Measurements from ENCODE around the gene SPATS2. TPM values are rescaled to one million over a fixed set of nuclear protein-coding genes. Genes with fewer than 3 reads are reported as not detected.

Gene SPATS2
- total and polyA plus RNA-seq, 2 of the 4 experiments (the other 2 are of a cell fraction) = 50.6 to 63.3 TPM

DNA sequence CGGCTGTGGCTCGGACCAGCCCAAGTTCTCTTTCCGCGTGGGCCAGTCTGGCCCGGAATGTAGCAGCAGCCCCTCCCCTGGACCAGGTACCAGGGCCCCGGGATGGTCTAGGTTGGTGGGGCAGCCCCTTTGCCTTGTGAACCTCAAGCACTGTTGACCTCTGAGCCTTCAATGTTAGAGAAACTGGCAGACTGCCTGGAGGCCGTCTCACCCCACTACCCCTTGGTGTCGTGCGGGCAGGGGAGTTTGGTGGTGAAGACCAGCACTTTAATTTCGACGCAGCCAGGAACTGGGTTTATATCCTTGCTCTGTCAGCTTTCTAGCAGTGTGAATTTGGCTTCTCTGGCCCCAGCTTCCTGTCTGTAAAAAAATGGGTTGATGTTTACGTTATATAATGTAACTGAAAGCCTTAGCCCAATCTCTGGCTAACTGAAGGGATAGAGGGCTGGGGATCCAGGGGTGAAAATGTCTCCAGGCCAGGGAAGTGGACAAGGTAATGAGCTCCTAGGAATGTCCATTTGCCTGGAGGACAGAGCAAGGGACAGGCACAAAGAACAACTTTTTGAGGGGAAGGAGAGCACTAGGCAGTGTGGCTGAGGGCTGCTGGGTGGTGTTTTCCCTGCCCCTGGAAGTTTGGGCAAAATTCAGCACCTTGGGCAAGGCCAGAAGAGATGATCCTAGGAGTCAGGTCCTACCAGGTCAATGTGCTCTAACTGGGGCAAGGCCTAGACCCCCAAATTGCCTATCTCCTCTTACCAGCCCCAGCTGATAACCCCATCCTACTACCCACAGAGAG lies 189.3 kb downstream of the SPATS2 start:
- dilution Hi-C loops (cut with HindIII; ENCODE audit: low sequenced_read_pairs, unreplicated experiment) = no loop called here
- TF ChIP-seq RAD21 (IDR thresholded peaks at IDR 0.05; ENCODE audit: low read length) = no peak
- TF ChIP-seq, protein P1, sequence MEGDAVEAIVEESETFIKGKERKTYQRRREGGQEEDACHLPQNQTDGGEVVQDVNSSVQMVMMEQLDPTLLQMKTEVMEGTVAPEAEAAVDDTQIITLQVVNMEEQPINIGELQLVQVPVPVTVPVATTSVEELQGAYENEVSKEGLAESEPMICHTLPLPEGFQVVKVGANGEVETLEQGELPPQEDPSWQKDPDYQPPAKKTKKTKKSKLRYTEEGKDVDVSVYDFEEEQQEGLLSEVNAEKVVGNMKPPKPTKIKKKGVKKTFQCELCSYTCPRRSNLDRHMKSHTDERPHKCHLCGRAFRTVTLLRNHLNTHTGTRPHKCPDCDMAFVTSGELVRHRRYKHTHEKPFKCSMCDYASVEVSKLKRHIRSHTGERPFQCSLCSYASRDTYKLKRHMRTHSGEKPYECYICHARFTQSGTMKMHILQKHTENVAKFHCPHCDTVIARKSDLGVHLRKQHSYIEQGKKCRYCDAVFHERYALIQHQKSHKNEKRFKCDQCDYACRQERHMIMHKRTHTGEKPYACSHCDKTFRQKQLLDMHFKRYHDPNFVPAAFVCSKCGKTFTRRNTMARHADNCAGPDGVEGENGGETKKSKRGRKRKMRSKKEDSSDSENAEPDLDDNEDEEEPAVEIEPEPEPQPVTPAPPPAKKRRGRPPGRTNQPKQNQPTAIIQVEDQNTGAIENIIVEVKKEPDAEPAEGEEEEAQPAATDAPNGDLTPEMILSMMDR (conservative IDR thresholded peaks at IDR 0.05; ENCODE audit: low read depth, low read length) = no peak
- TF ChIP-seq RFX5 (IDR thresholded peaks at IDR 0.05; ENCODE audit: low read depth, low read length) = no peak
- no peak for TF ChIP-seq CEBPB (IDR thresholded peaks at IDR 0.05; ENCODE audit: low read depth, low read length)
- no peak for TF ChIP-seq NFE2L2 (IDR thresholded peaks at IDR 0.05; ENCODE audit: low read depth, low read length)
- TF ChIP-seq FOS (IDR thresholded peaks at IDR 0.05; ENCODE audit: low read depth, low read length) = no peak
- no peak for TF ChIP-seq MXI1 (IDR thresholded peaks at IDR 0.05; ENCODE audit: borderline replicate concordance, low read depth, low read length)
- TF ChIP-seq MAZ (IDR thresholded peaks at IDR 0.05; ENCODE audit: borderline replicate concordance, low read depth, low read length) = no peak
- TF ChIP-seq BHLHE40 (IDR thresholded peaks at IDR 0.05; ENCODE audit: low read depth, low read length) = no peak
- TF ChIP-seq POLR2A (IDR thresholded peaks at IDR 0.05; ENCODE audit: low read depth, low read length) = no peak
- TF ChIP-seq RCOR1 (IDR thresholded peaks at IDR 0.05; ENCODE audit: insufficient replicate concordance, low read length) = no peak
- TF ChIP-seq, protein P2, sequence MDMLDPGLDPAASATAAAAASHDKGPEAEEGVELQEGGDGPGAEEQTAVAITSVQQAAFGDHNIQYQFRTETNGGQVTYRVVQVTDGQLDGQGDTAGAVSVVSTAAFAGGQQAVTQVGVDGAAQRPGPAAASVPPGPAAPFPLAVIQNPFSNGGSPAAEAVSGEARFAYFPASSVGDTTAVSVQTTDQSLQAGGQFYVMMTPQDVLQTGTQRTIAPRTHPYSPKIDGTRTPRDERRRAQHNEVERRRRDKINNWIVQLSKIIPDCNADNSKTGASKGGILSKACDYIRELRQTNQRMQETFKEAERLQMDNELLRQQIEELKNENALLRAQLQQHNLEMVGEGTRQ (IDR thresholded peaks at IDR 0.05; ENCODE audit: low read depth, low read length) = no peak
- TF ChIP-seq MAFK (IDR thresholded peaks at IDR 0.05; ENCODE audit: low read depth, low read length) = no peak
- TF ChIP-seq CHD1 (IDR thresholded peaks at IDR 0.05; ENCODE audit: low read depth, low read length) = no peak
- TF ChIP-seq ELK1 (IDR thresholded peaks at IDR 0.05; ENCODE audit: borderline replicate concordance, low read depth, low read length) = no peak
- TF ChIP-seq SMC3 (IDR thresholded peaks at IDR 0.05; ENCODE audit: low read depth, low read length) = no peak
- in situ Hi-C loops (cut with MboI; ENCODE audit: low sequenced_read_pairs) = no loop called here
- ChIA-PET CTCF (no interaction called here), POLR2A (ENCODE audit: unreplicated experiment) (no interaction called here)
- Histone ChIP-seq H3K9me1 (ENCODE audit: insufficient read depth, low read length) (no peaks in the 10 kb centered on the region), H2BK5ac (ENCODE audit: low read depth, low read length, poor library complexity, severe bottlenecking) (no peak overlapping the region), H3K27me3 (ENCODE audit: control insufficient read depth, insufficient read depth, low read length) (peaks cover 15% of the 10 kb centered on the region), H3K4me1 (ENCODE audit: control insufficient read depth, insufficient read depth, low read length) (no peaks in the 10 kb centered on the region), H3K9me3 (ENCODE audit: control insufficient read depth, insufficient read depth, low read length) (no peaks in the 10 kb centered on the region), H2BK15ac (ENCODE audit: low read depth, low read length) (no peak overlapping the region), H3K4me2 (ENCODE audit: low read depth, low read length) (no peak overlapping the region), H4K8ac (ENCODE audit: low read depth in 2 of 2, low read length in 2 of 2) (no peak overlapping the region), H2AK9ac (replicated peaks; ENCODE audit: low read depth, low read length, poor library complexity) (no peak overlapping the region), H3K56ac (ENCODE audit: extremely low read depth, insufficient read depth, low read length) (no peak overlapping the region), H3K18ac (ENCODE audit: low read depth, low read length) (no peak overlapping the region), H4K5ac (ENCODE audit: low read depth, low read length) (no peak overlapping the region), H3K4ac (ENCODE audit: low read depth, low read length) (no peak overlapping the region), H2BK120ac (ENCODE audit: low read depth, low read length) (no peak overlapping the region), H3K23ac (ENCODE audit: low read depth, low read length) (no peak overlapping the region), H3K36me3 (ENCODE audit: control insufficient read depth, insufficient read depth, low read length) (peaks cover 38% of the 10 kb centered on the region), H3K27ac (ENCODE audit: insufficient read depth, low read length) (no peak overlapping the region), H3K79me1 (ENCODE audit: low read depth in 1 of 2, low read length in 2 of 2) (no peaks in the 10 kb centered on the region), H4K20me1 (ENCODE audit: insufficient read depth, low read length) (no peaks in the 10 kb centered on the region), H2AFZ (replicated peaks; ENCODE audit: low read length, poor library complexity) (no peak overlapping the region), H4K91ac (ENCODE audit: insufficient read depth, low read depth, low read length) (no peak overlapping the region), H3K4me3 (ENCODE audit: insufficient read depth, low read depth, low read length) (no peak overlapping the region), H3K9ac (ENCODE audit: low read depth, low read length) (no peak overlapping the region), H3K14ac (replicated peaks; ENCODE audit: low read depth, low read length) (no peak overlapping the region), H2AK5ac (ENCODE audit: low read depth, low read length) (no peak overlapping the region), H2BK20ac (ENCODE audit: low read depth, low read length) (no peak overlapping the region)
- BruUV-seq (replicated peaks) = no TSS peak
- ATAC-seq (ENCODE audit: low read depth) (peak; percentile 35; the same call in 1 of the 2 replicates), DNase-seq (no peak)
- WGBS, 2 experiments (ENCODE audit: extremely low coverage in 2 of 2, insufficient read length in 1 of 2) = 67% methylated on average over 3 of the region's 12 CpGs; no CpG with 5 or more reads in 1 of the 2 experiments
- intact Hi-C loops (cut with micrococcal nuclease) = no loop called here

Data from IMR-90 (cell line).